Measurements from ENCODE around the gene FDPS. TPM values are rescaled to one million over a fixed set of nuclear protein-coding genes. Genes with fewer than 3 reads are reported as not detected.

The FDPS gene
- total and polyA plus RNA-seq, 4 donors, result 176 to 370 (median 249) TPM

- no peak for DNase-seq (ENCODE audit: low spot score)
- TF ChIP-seq RXRA (IDR thresholded peaks at IDR 0.05) (no peak), NR2F2 (IDR thresholded peaks at IDR 0.05) (no peak), JUND (IDR thresholded peaks at IDR 0.05) (no peak), EGR1 (IDR thresholded peaks at IDR 0.05; ENCODE audit: low read depth in 2 of 2) (no peak), TAF1 (conservative IDR thresholded peaks at IDR 0.05) (no peak), HNF4A (conservative IDR thresholded peaks at IDR 0.05) (no peak), GABPA (IDR thresholded peaks at IDR 0.05 in 1 of 2, conservative IDR thresholded peaks at IDR 0.05 in 1 of 2) (no peak), FOXA1 (IDR thresholded peaks at IDR 0.05) (no peak)
These were observed 26.1 kb upstream of the FDPS start for GRCh38 chr1:155282488-155283091.

GRCh38 chr1:155284476-155284875 lies 24.2 kb upstream of the FDPS start:
- Histone ChIP-seq H3K4me1 (ENCODE audit: control insufficient read depth in 4 of 4, insufficient read depth in 4 of 4, low read length in 3 of 4) (peaks cover 2 to 20% (median 7%) of the 10 kb centered on the region in 4 donors), H3K36me3 (ENCODE audit: control insufficient read depth in 4 of 4, insufficient read depth in 3 of 4, low read depth in 1 of 4, low read length in 3 of 4) (peaks cover 0 to 2% (median under 1%) of the 10 kb centered on the region in 4 donors), H3K27me3 (ENCODE audit: control insufficient read depth in 4 of 4, insufficient read depth in 4 of 4, low read length in 3 of 4) (no peaks in the 10 kb centered on the region), H3K4me3 (ENCODE audit: low read depth in 1 of 3, low read length in 3 of 3) (no peak overlapping the region), H3K27ac (ENCODE audit: low read depth in 1 of 2, low read length in 2 of 2) (no peak overlapping the region), H3K9ac (ENCODE audit: low read depth in 1 of 2, low read length in 2 of 2) (no peak overlapping the region), H3K9me3 (ENCODE audit: control insufficient read depth in 4 of 4, low read length in 3 of 4) (no peaks in the 10 kb centered on the region)
- DNase-seq (ENCODE audit: low spot score), result no peak
- TF ChIP-seq GABPA (IDR thresholded peaks at IDR 0.05 in 1 of 2, conservative IDR thresholded peaks at IDR 0.05 in 1 of 2) (no peak), NR2F2 (IDR thresholded peaks at IDR 0.05) (no peak), RAD21 (IDR thresholded peaks at IDR 0.05) (no peak), TAF1 (conservative IDR thresholded peaks at IDR 0.05) (no peak), ZBTB33 (IDR thresholded peaks at IDR 0.05) (no peak), ATF3 (IDR thresholded peaks at IDR 0.05) (no peak), MAX (IDR thresholded peaks at IDR 0.05) (no peak), RXRA (IDR thresholded peaks at IDR 0.05) (no peak), SP1 (IDR thresholded peaks at IDR 0.05) (no peak), FOXA1 (IDR thresholded peaks at IDR 0.05) (no peak), EGR1 (IDR thresholded peaks at IDR 0.05; ENCODE audit: low read depth in 2 of 2) (no peak), CTCF (IDR thresholded peaks at IDR 0.05; ENCODE audit: low read depth, low read length, missing input control) (no peak), JUND (IDR thresholded peaks at IDR 0.05) (no peak), HNF4G (IDR thresholded peaks at IDR 0.05) (no peak), YY1 (IDR thresholded peaks at IDR 0.05) (no peak), HNF4A (conservative IDR thresholded peaks at IDR 0.05) (no peak), REST (IDR thresholded peaks at IDR 0.05) (no peak), FOXA2 (IDR thresholded peaks at IDR 0.05) (no peak)
- 95% methylated on average over 12 of the region's 12 CpGs for WGBS

More at GRCh38 chr1:155282488-155283091, 26.1 kb upstream of the FDPS start:
- Histone ChIP-seq H3K36me3 (ENCODE audit: control insufficient read depth in 4 of 4, insufficient read depth in 3 of 4, low read depth in 1 of 4, low read length in 3 of 4) (no peaks in the 10 kb centered on the region), H3K9ac (ENCODE audit: low read depth in 1 of 2, low read length in 2 of 2) (no peak overlapping the region), H3K27ac (ENCODE audit: low read depth in 1 of 2, low read length in 2 of 2) (no peak overlapping the region), H3K4me1 (ENCODE audit: control insufficient read depth in 4 of 4, insufficient read depth in 4 of 4, low read length in 3 of 4) (peaks cover 10 to 32% (median 16%) of the 10 kb centered on the region in 4 donors), H3K27me3 (ENCODE audit: control insufficient read depth in 4 of 4, insufficient read depth in 4 of 4, low read length in 3 of 4) (no peaks in the 10 kb centered on the region), H3K9me3 (ENCODE audit: control insufficient read depth in 4 of 4, low read length in 3 of 4) (no peaks in the 10 kb centered on the region), H3K4me3 (ENCODE audit: low read depth in 1 of 3, low read length in 3 of 3) (no peak overlapping the region)
- WGBS, result 95% methylated on average over 29 of the region's 29 CpGs
